Naive thymus-derived CD8-positive, alpha-beta T cell (primary cell): ENCODE results near the gene CUEDC1. TPM values are rescaled to one million over a fixed set of nuclear protein-coding genes. Genes with fewer than 3 reads are reported as not detected.
"Not testable (repeated sequence)": the region's sequence is repeated elsewhere in the genome, so short reads cannot be mapped to it uniquely, and the experiment has no call there.

Experiments used
- ATAC-seq, 2 donors: fragments of 150-1000 bp; cut with Tn5 transposase in 1 of 2; sonication (Bioruptor Pico), chemical (Tn5 transposase) in 1 of 2; 1 replicate in 1 of 2; 2 replicates in 1 of 2; pipeline ENCODE4 v1.10.0; 2021; ENCODE audit warnings: mild to moderate bottlenecking in 2 of 2, moderate library complexity in 2 of 2
- POLR2A ChIA-PET: fragments of 350-600 bp; sonication (Branson Sonifier 250); formaldehyde crosslinking; loops from one replicate; lab custom pipeline; 2021; ENCODE audit warnings: antibody characterized with exemption; lab: Charles Lee
- DNase-seq, 10 donors: peaks; one replicate each; pipeline versions ENCODE4 v3.0.0 to v3.0.0-alpha.2; 2020 to 2022
- H3K27ac Mint-ChIP-seq, 10 donors: one replicate each; pipeline ENCODE4 v1.8.0; 2020 to 2022; ENCODE audit warnings: mild to moderate bottlenecking in 10 of 10, mixed read lengths in 10 of 10, moderate library complexity in 4 of 10, inconsistent platforms in 1 of 10
- H3K27me3 Mint-ChIP-seq, 5 donors: one replicate each; pipeline ENCODE4 v1.8.0; 2021 to 2022; ENCODE audit warnings: mixed read lengths in 5 of 5
- H3K36me3 Mint-ChIP-seq, 3 donors: one replicate each; pipeline ENCODE4 v1.8.0; 2020 to 2022; ENCODE audit warnings: mixed read lengths in 3 of 3, mild to moderate bottlenecking in 2 of 3, inconsistent platforms in 1 of 3
- H3K4me1 Mint-ChIP-seq, 4 donors: one replicate each; pipeline ENCODE4 v1.8.0; 2021 to 2022; ENCODE audit warnings: mixed read lengths in 4 of 4
- H3K4me3 Mint-ChIP-seq, 10 donors: one replicate each; pipeline ENCODE4 v1.8.0; 2020 to 2022; ENCODE audit warnings: mild to moderate bottlenecking in 10 of 10, mixed read lengths in 10 of 10, moderate library complexity in 6 of 10, inconsistent platforms in 1 of 10
- H3K9me3 Mint-ChIP-seq, 9 donors: one replicate each; pipeline ENCODE4 v1.8.0; 2020 to 2022; ENCODE audit warnings: mixed read lengths in 9 of 9, mild to moderate bottlenecking in 3 of 9, inconsistent platforms in 1 of 9, moderate library complexity in 1 of 9
- polyA plus RNA-seq, 3 donors: library from polyadenylated mRNA; unstranded; fragments of 300-500 nt; fragmentation: Illumina TruSeq; gene quantifications; one replicate each; pipeline ENCODE4 v1.2.3, GENCODE V29; 2021
- total RNA-seq, 8 experiments: library from RNA in 2 of 8; stranded (reverse) in 2 of 8; gene quantifications; one replicate each; pipeline ENCODE4 v1.2.3 and lab custom pipeline; 2021 to 2026

The CUEDC1 gene
- total and polyA plus RNA-seq, 5 experiments from 2014 or later: 0.55 TPM; not detected in 4

GRCh38 chr17:57968456-57968855 is 13.2 kb upstream of the CUEDC1 start:
- no peak overlapping the region for H3K4me3 Mint-ChIP-seq
- no peak for ATAC-seq
- POLR2A ChIA-PET: no interaction called here
- peak overlapping the region in 2 of 10 donors; percentile 37 to 63 for H3K27ac Mint-ChIP-seq
- no peaks in the 10 kb centered on the region for H3K9me3 Mint-ChIP-seq
- H3K4me1 Mint-ChIP-seq: no peaks in the 10 kb centered on the region
- H3K27me3 Mint-ChIP-seq: no peaks in the 10 kb centered on the region
- no peak for DNase-seq
- H3K36me3 Mint-ChIP-seq: peaks cover 0 to 16% (median 3%) of the 10 kb centered on the region in 3 donors

GRCh38 chr17:57966875-57967274 is 11.7 kb upstream of the CUEDC1 start:
- DNase-seq (no peak), ATAC-seq (no peak)
- Mint-ChIP-seq H3K36me3 (peaks cover 0 to 4% (median 0%) of the 10 kb centered on the region in 3 donors), H3K4me1 (no peaks in the 10 kb centered on the region), H3K27ac (no peak overlapping the region), H3K4me3 (no peak overlapping the region), H3K27me3 (peaks cover 0 to 7% (median 0%) of the 10 kb centered on the region in 5 donors), H3K9me3 (no peaks in the 10 kb centered on the region)
- POLR2A ChIA-PET: no interaction called here

GRCh38 chr17:57966246-57966645 is 11.0 kb upstream of the CUEDC1 start:
- no peak for DNase-seq
- Mint-ChIP-seq H3K4me1 (no peaks in the 10 kb centered on the region), H3K9me3 (no peaks in the 10 kb centered on the region), H3K4me3 (no peak overlapping the region), H3K27ac (no peak overlapping the region), H3K27me3 (peaks cover 0 to 7% (median 0%) of the 10 kb centered on the region in 5 donors), H3K36me3 (no peaks in the 10 kb centered on the region)
- POLR2A ChIA-PET: no interaction called here
- ATAC-seq: no peak

- ATAC-seq (no peak), DNase-seq (no peak)
- no peak overlapping the region for H3K4me3 Mint-ChIP-seq
- no peaks in the 10 kb centered on the region for H3K4me1 Mint-ChIP-seq
- H3K9me3 Mint-ChIP-seq: no peaks in the 10 kb centered on the region
- peaks cover 0 to 11% (median 0%) of the 10 kb centered on the region in 5 donors for H3K27me3 Mint-ChIP-seq
- no peak overlapping the region for H3K27ac Mint-ChIP-seq
- H3K36me3 Mint-ChIP-seq: no peaks in the 10 kb centered on the region
- POLR2A ChIA-PET: no interaction called here
Measured at GRCh38 chr17:57965521-57966160, 10.4 kb upstream of the CUEDC1 start.

- H3K27me3 Mint-ChIP-seq: peaks cover under 1 to 18% (median 10%) of the 10 kb centered on the region in 5 donors
- H3K27ac Mint-ChIP-seq: no peak overlapping the region
- no peaks in the 10 kb centered on the region for H3K4me1 Mint-ChIP-seq
- ATAC-seq (no peak), DNase-seq (no peak)
- no peak overlapping the region for H3K4me3 Mint-ChIP-seq
- H3K36me3 Mint-ChIP-seq: no peaks in the 10 kb centered on the region
- POLR2A ChIA-PET: no interaction called here
- no peaks in the 10 kb centered on the region for H3K9me3 Mint-ChIP-seq
Measured at GRCh38 chr17:57963149-57963511, 7.9 kb upstream of the CUEDC1 start.

GRCh38 chr17:57962279-57963148 is 7.3 kb upstream of the CUEDC1 start:
- peaks cover 3 to 21% (median 14%) of the 10 kb centered on the region in 5 donors for H3K27me3 Mint-ChIP-seq
- POLR2A ChIA-PET: no interaction called here
- peak in 1 of 10 donors; percentile 4 for DNase-seq
- no peak overlapping the region for H3K4me3 Mint-ChIP-seq
- no peak for ATAC-seq
- H3K27ac Mint-ChIP-seq: no peak overlapping the region
- H3K36me3 Mint-ChIP-seq: no peaks in the 10 kb centered on the region
- peaks cover 1 to 4% (median 3%) of the 10 kb centered on the region in 4 donors for H3K4me1 Mint-ChIP-seq
- no peaks in the 10 kb centered on the region for H3K9me3 Mint-ChIP-seq

GRCh38 chr17:57959929-57960328 is 4.7 kb upstream of the CUEDC1 start:
- peaks cover 5 to 23% (median 17%) of the 10 kb centered on the region in 4 donors for H3K4me1 Mint-ChIP-seq
- H3K4me3 Mint-ChIP-seq: no peak overlapping the region
- POLR2A ChIA-PET: interaction anchor here (1.1 kb wide), 2 partner anchors 8 to 20 kb away, joined by 3 to 4 read pairs; no protein-coding TSS in a partner anchor
- no peak overlapping the region for H3K27ac Mint-ChIP-seq
- H3K9me3 Mint-ChIP-seq: no peaks in the 10 kb centered on the region
- H3K36me3 Mint-ChIP-seq: no peaks in the 10 kb centered on the region
- ATAC-seq: no peak
- peaks cover 6 to 36% (median 18%) of the 10 kb centered on the region in 5 donors for H3K27me3 Mint-ChIP-seq
- DNase-seq: no peak

- H3K9me3 Mint-ChIP-seq, ATAC-seq, H3K27ac Mint-ChIP-seq, H3K36me3 Mint-ChIP-seq, DNase-seq, H3K4me3 Mint-ChIP-seq, POLR2A ChIA-PET: not testable (repeated sequence)
- Mint-ChIP-seq H3K4me1 (peaks cover 8 to 28% (median 22%) of the 10 kb centered on the region in 4 donors), H3K27me3 (peaks cover 6 to 36% (median 18%) of the 10 kb centered on the region in 5 donors)
Measured at GRCh38 chr17:57958391-57958790, 3.2 kb upstream of the CUEDC1 start.

- peak overlapping the region in 1 of 10 donors; percentile 17 for H3K4me3 Mint-ChIP-seq
- peaks cover 6 to 40% (median 18%) of the 10 kb centered on the region in 5 donors for H3K27me3 Mint-ChIP-seq
- POLR2A ChIA-PET: no interaction called here
- DNase-seq (no peak), ATAC-seq (no peak)
- H3K27ac Mint-ChIP-seq: peak overlapping the region in 1 of 10 donors; percentile 54
- H3K9me3 Mint-ChIP-seq: no peaks in the 10 kb centered on the region
- peaks cover 10 to 29% (median 24%) of the 10 kb centered on the region in 4 donors for H3K4me1 Mint-ChIP-seq
- no peaks in the 10 kb centered on the region for H3K36me3 Mint-ChIP-seq
Measured at GRCh38 chr17:57957886-57958285, 2.7 kb upstream of the CUEDC1 start.

- POLR2A ChIA-PET: no interaction called here
- Mint-ChIP-seq H3K4me1 (peaks cover 12 to 34% (median 26%) of the 10 kb centered on the region in 4 donors), H3K27ac (peak overlapping the region in 1 of 10 donors; percentile 61), H3K27me3 (peaks cover 6 to 37% (median 18%) of the 10 kb centered on the region in 5 donors), H3K36me3 (no peaks in the 10 kb centered on the region), H3K9me3 (no peaks in the 10 kb centered on the region), H3K4me3 (peak overlapping the region in 5 of 10 donors; percentile 1 to 44 (median 17))
- ATAC-seq (no peak), DNase-seq (no peak)
Measured at GRCh38 chr17:57957120-57957850, 2.1 kb upstream of the CUEDC1 start.

GRCh38 chr17:57956291-57957119 is 1.3 kb upstream of the CUEDC1 start:
- ATAC-seq (peak; percentile 66 to 75), DNase-seq (peak in 8 of 10 donors; percentile 11 to 53 (median 37))
- peak overlapping the region; percentile 69 to 88 (median 79) for H3K4me3 Mint-ChIP-seq
- H3K4me1 Mint-ChIP-seq: peaks cover 12 to 34% (median 26%) of the 10 kb centered on the region in 4 donors
- peak overlapping the region in 4 of 10 donors; percentile 4 to 66 (median 48) for H3K27ac Mint-ChIP-seq
- no peaks in the 10 kb centered on the region for H3K9me3 Mint-ChIP-seq
- POLR2A ChIA-PET: interaction anchor here (1.2 to 1.8 kb wide), 2 partner anchors 37 to 51 kb away, joined by 4 to 9 read pairs; partner anchors contain the start of gene SRSF1
- H3K36me3 Mint-ChIP-seq: no peaks in the 10 kb centered on the region
- peaks cover 6 to 36% (median 18%) of the 10 kb centered on the region in 5 donors for H3K27me3 Mint-ChIP-seq
